HK-2 (cell line): Measurements from ENCODE around the gene SMIM44.

Experiments
- DNase-seq: peaks from one replicate; pipeline ENCODE4 v3.0.0-alpha.2; 2018; ENCODE audit not compliant: unreplicated experiment

Gene SMIM44

DNA sequence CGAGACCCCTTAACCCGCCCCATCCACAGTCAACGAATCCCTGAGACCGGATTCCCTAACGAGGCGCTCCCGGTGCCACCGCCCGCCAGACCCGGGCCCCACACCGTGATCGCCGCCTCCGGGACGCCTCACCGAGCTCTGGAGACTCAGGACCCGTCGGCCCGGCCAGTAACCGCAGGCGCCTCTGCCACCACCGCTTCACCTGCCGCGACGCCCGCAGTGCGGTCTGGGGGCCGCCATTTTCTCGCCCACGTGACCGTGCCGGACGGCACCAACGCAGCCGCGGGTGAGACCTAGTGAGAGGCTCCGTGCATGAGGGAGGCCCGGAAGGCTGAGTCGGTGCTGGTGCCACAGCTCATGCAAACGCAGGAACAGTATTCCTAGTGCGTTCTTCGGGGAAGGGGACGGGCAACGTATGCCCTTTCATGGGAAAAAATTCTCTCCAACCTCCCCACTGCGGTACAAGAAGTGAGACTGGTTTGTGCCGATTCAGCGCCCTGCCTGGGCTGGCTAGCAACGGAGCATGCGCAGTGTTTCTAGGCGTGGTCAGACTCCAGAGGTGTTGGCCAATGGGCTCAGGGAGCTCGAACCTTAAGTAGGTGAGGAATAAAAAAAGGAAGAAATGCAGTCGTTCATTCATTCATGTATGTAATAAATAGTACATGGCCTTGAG lies 17.3 kb upstream of the SMIM44 start, which contains the start of gene DOHH:
TSS of gene DOHH (minus strand) at position 246 of the 673 bp plus-strand sequence. CDS start 3,860 bp downstream, outside the sequence.
- peak; percentile 96 for DNase-seq

DNA sequence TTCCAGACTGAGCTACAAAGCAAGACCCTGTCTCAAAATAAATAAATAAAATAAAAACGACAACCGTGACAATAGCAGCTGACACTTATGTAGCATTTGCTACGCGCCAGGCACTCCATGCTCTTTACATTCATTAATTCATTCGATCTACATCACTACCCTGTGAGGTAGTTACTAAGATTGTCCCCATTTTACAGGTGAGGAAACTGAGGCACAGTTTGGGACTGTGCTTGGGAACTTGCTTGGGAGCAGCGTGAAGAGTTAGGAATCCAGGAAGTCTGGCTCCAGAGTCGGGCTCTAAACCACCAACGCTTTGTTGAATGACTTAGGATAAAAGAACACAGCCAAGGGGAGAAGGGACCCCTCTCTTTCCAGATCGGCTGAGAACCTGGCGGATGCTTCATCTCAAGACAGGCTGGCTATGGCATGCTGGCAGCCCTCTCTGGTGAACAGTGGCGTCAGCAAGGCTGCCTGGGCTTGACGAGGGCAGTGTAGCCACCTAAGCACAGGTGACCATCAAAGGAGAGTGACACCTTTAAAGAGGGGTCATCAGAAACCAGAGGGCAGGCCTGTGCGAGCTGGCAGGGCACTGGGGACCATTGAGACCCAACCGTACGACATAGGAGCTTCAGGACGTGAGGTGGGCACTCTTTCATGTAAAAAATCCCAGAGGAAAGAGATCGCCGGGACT lies 16.6 kb upstream of the SMIM44 start:
- DNase-seq: no peak

DNA sequence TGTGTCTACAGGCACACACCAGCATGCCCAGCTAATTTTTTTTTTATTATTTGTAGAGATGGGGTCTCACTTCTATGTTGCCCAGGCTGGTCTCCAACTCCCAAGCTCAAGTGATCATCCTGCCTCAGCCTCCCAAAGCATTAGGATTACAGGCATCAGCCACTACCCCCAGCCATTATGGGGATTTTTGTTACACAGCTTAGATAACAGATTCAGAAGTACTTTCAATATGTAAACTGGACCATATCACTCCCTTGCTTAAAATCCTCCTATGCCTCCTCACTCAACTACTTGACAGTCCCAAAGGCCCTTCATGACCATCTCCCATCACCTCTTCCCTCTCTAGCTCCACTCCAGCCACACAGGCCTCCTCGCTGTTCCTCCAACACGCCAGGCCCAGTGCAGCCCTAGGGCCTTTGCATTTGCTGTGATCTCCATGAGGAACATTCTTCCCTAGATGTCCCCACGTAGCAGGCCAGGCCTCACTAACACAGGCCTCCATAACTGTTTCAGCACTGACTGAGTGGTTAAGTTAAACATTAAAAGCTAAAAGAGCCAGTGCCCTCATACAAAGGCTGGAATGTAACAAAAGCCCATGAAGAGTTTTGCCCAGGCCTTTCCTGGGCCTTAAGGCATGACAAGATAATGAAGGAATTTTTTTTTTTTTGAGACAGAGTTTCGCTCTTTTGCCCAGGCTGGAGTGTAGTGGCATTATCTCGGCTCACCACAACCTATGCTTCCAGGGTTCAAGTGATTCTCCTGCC lies 14.7 kb upstream of the SMIM44 start:
- DNase-seq: no peak

DNA sequence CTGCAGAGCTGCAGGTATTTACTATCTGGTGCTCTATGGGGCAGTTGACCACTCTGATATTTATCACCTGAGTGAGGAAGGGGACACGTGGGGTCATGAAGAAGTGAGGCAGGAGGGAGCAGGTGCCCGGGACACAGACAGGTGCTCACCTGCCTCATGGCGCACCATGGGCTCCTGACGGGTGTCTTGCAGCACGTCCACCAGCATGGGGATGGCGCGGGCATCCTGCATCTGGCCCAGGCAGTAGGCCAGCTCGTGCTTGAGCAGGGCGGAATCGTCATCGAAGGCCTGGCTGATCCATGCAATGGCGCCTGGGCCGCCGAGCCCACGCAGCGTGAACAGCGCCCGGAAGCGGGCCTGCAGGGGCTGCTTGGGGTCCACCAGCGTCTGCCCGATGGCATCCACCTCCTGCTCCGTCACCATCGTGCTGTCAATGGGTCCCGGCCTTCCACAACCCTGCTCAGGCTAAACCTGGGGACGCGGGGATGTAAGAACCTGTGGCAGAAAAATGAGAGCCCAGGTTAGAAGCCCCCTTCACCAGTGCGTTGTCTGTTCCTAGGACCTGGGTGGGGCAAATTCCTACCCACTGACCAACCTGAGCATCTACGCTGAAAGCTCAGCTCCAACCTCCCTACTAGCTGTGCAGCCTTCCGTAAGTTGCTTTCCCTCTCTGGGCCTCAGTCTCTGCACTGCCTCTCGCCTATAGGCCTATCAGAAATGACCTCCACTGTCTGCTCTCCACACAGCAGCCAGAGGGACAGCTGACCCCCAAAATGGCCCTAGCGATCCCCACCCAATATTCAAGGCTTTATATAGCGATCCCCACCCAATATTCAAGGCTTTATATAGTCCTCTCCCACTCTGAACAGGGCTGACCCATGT lies 13.4 kb upstream of the SMIM44 start:
- DNase-seq: no peak

DNA sequence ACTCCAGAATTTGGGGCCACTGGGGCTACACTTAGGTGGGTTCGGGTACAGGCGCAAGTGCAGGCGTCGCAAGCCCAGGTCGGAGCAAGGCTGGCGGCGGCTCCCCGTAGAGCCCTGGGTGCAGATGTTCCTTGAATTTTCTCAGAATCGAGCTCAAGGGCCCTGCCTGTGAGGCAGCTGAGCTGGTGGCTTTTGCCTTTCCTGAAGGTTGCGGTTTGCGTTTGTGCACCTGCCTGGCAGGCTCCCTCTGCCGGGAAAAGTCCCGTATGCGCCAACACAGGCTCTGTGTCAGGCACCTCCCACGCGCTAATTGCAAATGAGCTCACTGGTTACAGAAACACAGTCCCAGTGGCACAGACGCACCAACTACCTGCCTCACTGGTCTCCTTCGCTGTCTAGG lies 11.3 kb upstream of the SMIM44 start:
- DNase-seq: no peak

DNA sequence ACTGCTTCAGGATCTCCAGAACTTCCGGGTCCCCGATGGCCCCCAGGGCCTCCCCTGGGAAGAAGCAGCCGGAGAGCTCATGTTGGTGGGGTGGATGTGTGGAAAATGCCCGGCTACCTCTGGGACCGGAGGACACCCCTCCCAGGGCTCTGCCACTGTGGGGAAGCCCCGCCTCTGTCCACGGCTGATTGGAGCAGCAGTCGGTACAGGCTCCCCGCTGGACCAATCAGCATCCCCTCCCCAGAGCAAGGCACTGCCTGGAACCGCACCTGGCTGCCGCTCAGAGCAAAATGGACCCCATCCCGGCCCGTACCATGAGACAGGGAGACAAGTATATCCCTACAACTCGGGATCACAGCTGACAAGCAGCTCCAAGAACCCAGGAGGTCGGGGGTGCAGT lies 10.8 kb upstream of the SMIM44 start:
- no peak for DNase-seq

DNA sequence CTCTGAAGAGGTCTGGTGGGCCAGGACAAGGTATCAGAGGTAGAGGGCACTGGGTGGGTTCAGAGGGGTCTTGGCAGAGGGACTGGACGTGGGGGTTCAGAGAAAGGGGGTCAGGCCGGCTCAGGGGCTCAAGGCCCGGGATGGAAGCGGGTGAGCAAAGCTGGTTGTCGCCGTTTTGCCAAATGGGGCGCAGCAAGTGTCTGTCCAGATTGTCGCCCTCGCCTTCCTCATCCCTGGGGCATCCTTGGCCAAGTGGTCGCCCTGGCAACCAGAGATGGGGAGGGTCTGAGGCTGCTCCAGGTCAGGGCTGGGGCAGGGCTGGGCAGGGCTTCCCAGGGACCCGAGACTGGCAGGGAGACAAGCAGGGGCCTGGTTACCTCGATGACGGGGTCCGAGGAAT lies 10.4 kb upstream of the SMIM44 start:
- DNase-seq: no peak

DNA sequence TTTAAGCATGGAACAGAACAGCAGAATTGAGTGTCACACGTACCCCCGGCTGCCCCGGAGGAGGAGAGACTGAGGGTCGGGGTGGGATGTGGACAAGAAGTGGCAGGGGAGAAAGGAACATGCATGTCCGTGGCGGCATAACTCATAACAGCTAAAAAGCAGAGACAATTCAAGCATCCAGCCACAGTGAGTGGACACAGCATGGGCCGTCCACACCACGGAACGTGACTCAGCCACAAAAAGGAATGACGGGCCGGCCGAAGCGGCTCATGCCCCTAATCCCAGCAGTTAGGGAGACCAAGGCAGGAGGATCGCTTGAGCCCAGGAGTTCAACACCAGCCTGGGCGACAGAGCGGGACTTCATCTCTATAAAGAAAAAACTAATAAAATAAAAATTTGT lies 9.7 kb upstream of the SMIM44 start:
- no peak for DNase-seq

DNA sequence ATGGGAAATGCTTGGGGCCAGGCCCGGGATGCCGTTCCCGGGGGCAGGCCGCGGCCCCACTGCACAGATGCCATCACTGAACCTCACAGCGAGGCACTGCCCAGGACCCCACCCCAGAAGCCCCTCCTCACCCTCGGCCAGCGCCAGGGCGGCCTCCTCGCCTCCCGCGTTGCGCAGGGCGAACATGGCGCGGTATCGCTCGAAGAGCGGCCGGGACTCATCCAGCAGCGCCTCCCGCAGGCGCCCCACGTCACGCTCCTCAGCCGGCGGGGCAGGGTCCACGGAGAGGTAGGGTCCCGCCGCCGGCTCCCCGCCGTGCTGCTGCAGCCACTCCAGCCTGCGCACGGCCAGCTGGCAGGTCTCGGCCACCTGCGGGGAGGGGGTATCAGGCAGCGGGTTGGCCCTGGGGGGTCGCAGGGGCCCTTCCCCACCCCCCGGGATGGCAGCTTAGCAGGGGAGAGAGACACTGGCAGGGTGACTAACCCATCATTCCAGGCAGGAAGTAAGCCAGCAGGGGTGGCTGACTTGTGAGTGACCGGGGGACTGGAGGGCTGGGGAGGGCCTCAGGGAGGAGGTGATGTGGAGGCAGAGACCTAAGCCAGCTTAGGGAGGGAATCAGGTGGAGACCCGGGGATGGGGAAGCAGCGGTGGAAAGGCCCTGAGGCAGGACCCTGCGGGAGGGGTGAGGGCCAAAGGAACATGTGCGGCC lies 9.0 kb upstream of the SMIM44 start:
- DNase-seq: no peak

DNA sequence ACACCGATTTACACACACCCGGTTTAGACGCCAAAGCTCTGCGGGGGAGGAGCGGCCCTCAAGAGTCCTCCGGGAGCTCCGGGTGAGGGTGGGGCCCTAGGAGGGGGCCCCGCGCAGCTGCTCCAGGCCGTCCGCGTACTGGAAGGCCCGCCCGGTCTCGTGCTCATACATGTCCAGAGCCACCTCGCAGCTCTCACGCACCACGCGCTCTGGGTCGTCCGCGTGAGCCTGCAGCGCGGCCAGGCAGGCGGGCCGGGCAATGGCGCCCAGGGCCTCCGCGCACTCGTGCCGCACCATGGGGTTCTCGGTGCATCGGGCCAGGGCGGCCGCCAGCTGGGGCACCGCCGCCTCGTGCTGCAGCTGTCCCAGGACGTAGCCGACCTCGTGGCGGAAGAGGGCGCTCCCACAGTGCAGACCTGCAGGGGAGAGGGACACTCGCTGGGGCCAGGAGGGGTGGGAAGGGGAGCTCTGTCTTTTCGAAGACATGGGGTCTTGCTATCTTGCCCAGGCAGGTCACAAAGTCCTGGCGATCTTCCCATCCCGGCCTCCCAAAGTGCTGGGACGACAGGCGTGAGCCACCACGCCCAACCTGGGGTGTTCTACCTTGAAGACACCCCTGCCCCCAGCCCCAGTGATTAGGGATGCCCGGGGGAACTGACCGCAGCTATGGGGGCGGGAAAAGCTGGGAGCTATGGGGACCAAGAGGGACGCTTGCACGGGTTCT lies 8.3 kb upstream of the SMIM44 start:
- DNase-seq: no peak

DNA sequence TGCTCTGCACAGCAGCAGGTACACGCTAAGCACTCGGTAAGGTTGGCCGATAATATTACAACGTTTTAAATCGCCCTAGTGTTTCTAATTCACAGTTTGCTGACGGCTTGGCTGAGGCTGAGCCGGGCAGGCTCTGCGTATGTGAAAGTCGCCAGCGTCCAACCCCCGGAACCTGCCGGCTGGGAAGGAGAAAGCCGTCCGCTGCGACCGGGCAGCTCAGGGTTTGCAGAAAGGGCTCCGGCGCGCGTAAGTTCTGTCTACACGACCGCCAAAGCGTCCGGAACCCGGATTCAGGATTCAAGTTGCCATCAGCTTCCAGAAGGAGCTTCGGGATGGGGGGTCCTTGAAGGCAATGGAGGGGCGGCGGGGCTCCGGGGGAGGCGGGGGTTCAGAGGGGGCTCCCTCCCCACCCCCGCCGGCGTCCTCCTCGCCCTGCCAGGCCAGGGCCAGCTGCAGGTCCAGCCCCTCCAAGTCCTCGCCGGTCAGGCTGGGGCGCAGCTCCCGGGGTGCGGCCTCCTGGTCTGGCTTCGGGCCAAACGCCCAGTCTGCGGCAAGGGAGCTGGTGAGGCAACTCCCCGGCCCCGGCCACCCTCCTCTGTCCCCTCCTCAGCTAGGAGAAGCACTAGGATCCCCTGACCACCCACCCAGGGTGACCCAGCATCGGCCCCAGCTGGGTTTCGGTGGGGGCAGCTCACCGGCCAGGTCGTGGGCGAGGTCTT lies 575 bp downstream of the SMIM44 start:
- DNase-seq: no peak

DNA sequence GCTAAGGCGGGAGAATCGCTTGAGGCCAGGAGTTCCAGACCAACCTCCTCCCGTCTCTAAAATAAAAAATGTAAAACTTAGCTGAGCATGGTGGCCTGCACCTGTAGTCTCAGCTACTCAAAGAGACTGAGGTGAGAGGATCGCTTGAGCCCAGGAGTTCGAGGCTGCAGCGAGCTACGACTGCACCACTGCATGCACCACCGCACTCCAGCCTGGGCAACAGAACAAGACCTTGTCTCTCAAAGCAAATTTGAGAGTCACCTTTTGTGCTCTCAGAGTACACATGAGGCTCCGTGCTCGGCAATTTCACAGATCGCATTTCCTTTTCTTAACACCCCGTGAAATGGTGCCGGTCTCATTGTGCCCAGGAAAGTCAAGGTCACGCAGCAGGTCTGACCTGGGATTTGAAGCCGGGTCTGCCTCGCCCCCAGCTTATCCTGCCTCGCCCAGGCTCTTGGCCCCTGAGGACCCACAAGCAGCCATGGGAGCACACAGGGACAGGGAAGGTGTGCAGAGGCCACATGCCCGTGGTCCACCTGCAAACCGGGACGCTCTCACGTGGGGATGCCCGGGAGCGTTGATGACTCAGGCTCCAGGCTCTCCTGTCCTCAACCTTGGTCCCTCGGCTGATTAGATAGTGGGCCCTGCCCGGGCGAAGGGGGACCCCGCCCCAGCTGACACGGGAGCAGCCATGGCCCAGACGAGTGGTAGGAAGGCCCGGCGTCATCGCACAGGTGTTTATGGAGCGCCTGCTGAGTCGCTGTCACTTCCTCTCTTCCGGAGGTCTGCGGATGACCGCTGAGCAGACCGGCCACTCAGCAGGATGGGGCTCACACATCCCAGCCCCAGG lies 1.8 kb downstream of the SMIM44 start:
- no peak for DNase-seq

DNA sequence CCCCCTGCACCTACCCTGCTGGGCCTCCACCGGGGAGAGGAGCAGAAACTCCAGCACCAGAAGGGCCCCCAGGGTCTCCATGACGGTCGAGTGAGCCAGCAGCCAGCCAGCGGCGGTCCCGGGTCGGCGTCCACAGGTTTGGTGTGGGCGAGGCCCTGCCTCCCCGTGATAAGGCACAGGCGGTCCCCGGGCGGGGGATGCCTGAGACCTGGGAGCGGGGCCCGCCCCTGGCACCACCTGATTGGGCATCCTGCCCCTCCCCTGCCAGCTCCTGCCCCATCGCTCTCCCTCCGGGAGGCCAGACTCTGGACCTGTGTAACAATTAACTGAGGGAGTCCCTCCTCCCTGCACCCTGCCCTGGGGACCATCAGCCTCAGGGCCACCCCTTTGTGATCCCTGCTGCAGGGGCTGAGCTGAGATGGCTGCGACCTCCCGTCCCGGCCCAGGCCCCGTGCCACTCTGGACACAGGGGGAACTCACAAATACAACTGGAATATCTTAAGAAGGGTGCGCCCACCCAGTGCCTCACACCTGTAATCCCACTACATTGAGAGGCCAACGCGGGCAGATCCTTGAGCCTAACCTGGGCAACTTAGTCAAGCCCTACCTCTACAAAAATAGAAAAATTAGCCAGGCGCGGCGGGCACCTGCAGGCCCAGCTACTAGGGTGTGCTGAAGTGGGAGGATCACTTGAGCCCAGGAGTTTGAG lies 2.7 kb downstream of the SMIM44 start, which contains the start of gene SMIM24:
TSS of gene SMIM24 (minus strand) at position 143 of the 709 bp plus-strand sequence. CDS start at position 81, 62 bp downstream.
- peak; percentile 62 for DNase-seq

DNA sequence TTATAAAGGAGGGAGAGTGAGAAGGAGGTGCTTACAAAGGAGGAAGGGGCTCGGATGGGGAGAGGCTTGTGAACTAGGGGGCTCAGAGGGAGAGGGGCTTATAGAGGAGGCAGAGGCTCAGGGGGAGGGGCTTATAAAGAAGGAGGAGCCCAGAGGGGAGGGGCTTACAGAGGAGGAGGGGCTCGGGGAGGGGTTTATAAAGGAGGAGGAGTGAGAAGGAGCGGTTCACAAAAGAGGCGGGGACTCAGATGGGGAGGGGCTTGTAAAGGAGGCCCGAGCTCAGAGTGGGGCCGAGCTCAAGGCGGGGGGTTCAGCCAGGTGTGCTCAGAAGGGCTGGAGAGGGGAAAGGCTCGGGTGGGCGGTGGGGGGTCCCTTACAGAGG lies 3.4 kb downstream of the SMIM44 start:
- DNase-seq: no peak

DNA sequence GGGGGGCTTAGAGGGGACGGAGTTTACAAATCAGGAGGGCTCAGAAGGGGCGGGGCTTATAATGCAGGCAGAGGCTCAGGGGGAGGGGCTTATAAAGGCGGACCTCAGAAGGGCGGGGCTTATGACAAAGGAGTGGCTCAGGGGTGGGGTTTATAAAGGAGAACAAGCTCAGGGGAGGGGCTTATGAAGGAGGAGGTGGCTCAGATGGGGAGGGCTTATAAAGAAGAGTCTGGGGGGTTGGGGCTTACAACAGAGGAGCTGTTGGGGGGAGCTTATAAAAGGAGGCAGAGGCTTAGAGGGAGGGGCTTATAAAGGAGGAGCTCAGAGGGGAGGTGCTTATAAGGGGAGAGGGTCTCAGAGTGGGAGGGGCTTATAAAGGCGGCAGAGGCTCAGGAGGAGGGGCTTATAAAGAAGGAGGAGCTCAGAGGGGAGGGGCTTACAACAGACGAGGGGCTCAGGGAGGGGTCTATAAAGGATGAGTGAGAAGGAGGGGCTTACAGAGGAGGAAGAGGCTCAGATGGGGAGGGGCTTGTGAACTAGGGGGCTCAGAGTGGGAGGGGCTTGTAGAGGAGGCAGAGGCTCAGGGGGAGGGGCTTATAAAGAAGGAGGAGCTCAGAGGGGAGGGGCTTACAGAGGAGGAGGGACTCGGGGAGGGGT lies 3.9 kb downstream of the SMIM44 start:
- no peak for DNase-seq

DNA sequence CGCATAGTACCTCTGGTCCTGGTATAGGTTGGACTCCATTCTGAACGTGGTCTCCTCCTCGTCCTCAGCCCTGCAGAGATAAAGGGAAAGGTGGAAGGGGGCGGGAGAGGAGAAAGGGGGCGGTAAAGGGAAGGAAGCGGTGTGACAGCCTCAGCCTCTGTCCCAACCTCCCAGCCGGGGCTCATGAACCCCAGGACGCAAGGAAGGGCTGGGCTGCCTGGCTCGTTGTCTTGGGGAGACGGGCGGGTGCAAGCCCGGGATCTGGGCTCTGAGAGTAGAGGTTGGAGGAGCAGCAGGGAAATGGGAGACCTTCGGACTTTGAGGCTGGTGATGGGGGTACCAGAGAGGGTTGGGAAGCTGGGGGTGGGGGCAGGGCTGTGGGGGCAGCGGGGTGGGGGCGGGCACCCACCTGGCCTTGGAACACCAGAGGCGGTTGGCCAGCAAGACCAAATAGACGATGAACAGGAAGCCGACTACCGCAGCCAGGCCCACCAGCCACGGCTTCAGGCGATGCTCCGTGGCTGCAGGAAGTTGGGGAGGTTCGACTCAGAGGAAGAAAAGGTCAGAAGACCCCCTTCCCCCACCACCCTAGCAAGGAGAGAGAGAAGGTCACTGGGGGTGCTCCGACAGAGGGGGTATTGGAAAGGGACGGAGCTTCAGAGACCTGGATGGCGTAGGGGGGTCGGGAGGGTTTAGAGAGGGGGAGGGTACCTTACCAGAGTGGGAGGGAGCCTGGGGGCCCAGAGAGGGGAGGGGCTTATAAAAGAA lies 4.6 kb downstream of the SMIM44 start:
- DNase-seq: no peak

DNA sequence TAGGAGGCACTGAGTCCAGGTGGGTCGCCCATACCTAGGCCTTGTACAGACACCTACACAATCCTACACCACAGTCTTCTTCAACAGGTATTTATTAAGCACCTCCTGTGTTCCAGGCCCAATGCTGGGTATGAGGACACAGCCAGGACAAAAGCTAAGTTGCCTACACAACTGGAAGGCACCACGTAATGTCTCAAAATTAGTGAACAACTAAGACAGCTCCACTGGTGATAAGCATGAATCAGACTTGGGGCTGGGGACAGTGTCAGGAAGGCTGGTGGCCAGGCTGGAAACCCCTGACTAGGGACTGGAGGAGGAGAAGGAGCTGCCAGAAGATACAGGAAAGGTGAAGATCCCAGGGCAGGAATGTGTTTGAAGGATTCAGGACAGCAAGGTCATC lies 5.3 kb downstream of the SMIM44 start:
- DNase-seq: no peak
